C4-2B (cell line): ENCODE data around the gene NUDT4.

ENCODE experiments used
- CTCF ChIP-seq: fragments of 450-650 bp; conservative IDR thresholded peaks from 2 replicates; pipeline ENCODE4 v1.5.1; 2017; ENCODE audit warnings: mild to moderate bottlenecking
- ZFX ChIP-seq: fragments of 450-650 bp; IDR thresholded peaks from 2 replicates; pipeline ENCODE4 v1.6.1; 2017

- TF ChIP-seq CTCF (no peak), ZFX (no peak)
These were observed 11.3 kb upstream of the NUDT4 start for GRCh38 chr12:93366422-93366821.
